Measurements from ENCODE around the gene COQ8B. TPM values are rescaled to one million over a fixed set of nuclear protein-coding genes. Genes with fewer than 3 reads are reported as not detected.
"Not testable (repeated sequence)": the region's sequence is repeated elsewhere in the genome, so short reads cannot be mapped to it uniquely, and the experiment has no call there.

The COQ8B gene
- total RNA-seq, 1 donor from 2014 or later = 24.0 TPM

- peak; percentile 94 for TF ChIP-seq CTCF (IDR thresholded peaks at IDR 0.05; ENCODE audit: borderline replicate concordance)
Measured at GRCh38 chr19:40662925-40663694, 53.6 kb downstream of the COQ8B start.

GRCh38 chr19:40661616-40662015 is 55.1 kb downstream of the COQ8B start:
- no peak for DNase-seq
- Histone ChIP-seq H3K27me3 (ENCODE audit: low read depth) (no peaks in the 10 kb centered on the region), H3K36me3 (no peaks in the 10 kb centered on the region), H3K9me3 (replicated peaks) (no peaks in the 10 kb centered on the region), H3K4me1 (peaks cover 21% of the 10 kb centered on the region), H3K4me3 (no peak overlapping the region), H3K27ac (replicated peaks) (no peak overlapping the region)
- intact Hi-C loops (cut with micrococcal nuclease) = loop anchor here (10.0 kb wide), 1 partner anchor 153 kb away; no protein-coding TSS in a partner anchor
- TF ChIP-seq CTCF (IDR thresholded peaks at IDR 0.05; ENCODE audit: borderline replicate concordance) = no peak

More at GRCh38 chr19:40662925-40663694, 53.6 kb downstream of the COQ8B start:
- intact Hi-C loops (cut with micrococcal nuclease) = loop anchor here (10.0 kb wide), 1 partner anchor 152 kb away; no protein-coding TSS in a partner anchor
- Histone ChIP-seq H3K27ac (replicated peaks) (peak overlapping the region; percentile 97), H3K36me3 (peaks cover 8% of the 10 kb centered on the region), H3K27me3 (ENCODE audit: low read depth) (no peaks in the 10 kb centered on the region), H3K4me1 (peaks cover 21% of the 10 kb centered on the region), H3K9me3 (replicated peaks) (no peaks in the 10 kb centered on the region), H3K4me3 (peak overlapping the region; percentile 81)
- DNase-seq = peak; percentile 92

GRCh38 chr19:40659566-40659965 is 57.1 kb downstream of the COQ8B start:
- Histone ChIP-seq H3K27me3 (ENCODE audit: low read depth) (no peaks in the 10 kb centered on the region), H3K27ac (replicated peaks) (no peak overlapping the region), H3K36me3 (no peaks in the 10 kb centered on the region), H3K9me3 (replicated peaks) (no peaks in the 10 kb centered on the region), H3K4me3 (no peak overlapping the region), H3K4me1 (peaks cover 21% of the 10 kb centered on the region)
- intact Hi-C loops (cut with micrococcal nuclease) = loop anchor here (5.0 kb wide), 1 partner anchor 93 kb away; the partner anchor contains the start of genes ACTMAP and SNRPA
- DNase-seq = no peak
- TF ChIP-seq CTCF (IDR thresholded peaks at IDR 0.05; ENCODE audit: borderline replicate concordance) = no peak

- DNase-seq = no peak
- peaks cover 18% of the 10 kb centered on the region for H3K4me1 ChIP-seq
- H3K27ac ChIP-seq (replicated peaks) = no peak overlapping the region
- H3K9me3 ChIP-seq (replicated peaks) = no peaks in the 10 kb centered on the region
- H3K27me3 ChIP-seq (ENCODE audit: low read depth) = no peaks in the 10 kb centered on the region
- H3K36me3 ChIP-seq = no peaks in the 10 kb centered on the region
- no peak for TF ChIP-seq CTCF (IDR thresholded peaks at IDR 0.05; ENCODE audit: borderline replicate concordance)
- H3K4me3 ChIP-seq = no peak overlapping the region
- intact Hi-C loops (cut with micrococcal nuclease) = loop anchor here (5.0 kb wide), 1 partner anchor 93 kb away; the partner anchor contains the start of genes ACTMAP and SNRPA
Measured at GRCh38 chr19:40659116-40659515, 57.6 kb downstream of the COQ8B start.

GRCh38 chr19:40658031-40658430 is 58.7 kb downstream of the COQ8B start:
- TF ChIP-seq CTCF (IDR thresholded peaks at IDR 0.05; ENCODE audit: borderline replicate concordance) = no peak
- H3K27ac ChIP-seq (replicated peaks) = no peak overlapping the region
- no peak overlapping the region for H3K4me3 ChIP-seq
- H3K36me3 ChIP-seq = no peaks in the 10 kb centered on the region
- no peaks in the 10 kb centered on the region for H3K9me3 ChIP-seq (replicated peaks)
- peaks cover 11% of the 10 kb centered on the region for H3K4me1 ChIP-seq
- intact Hi-C loops (cut with micrococcal nuclease) = loop anchor here (5.0 kb wide), 1 partner anchor 94 kb away; the partner anchor contains the start of genes ACTMAP and SNRPA
- H3K27me3 ChIP-seq (ENCODE audit: low read depth) = no peaks in the 10 kb centered on the region
- DNase-seq = no peak

- peaks cover 26% of the 10 kb centered on the region for H3K4me1 ChIP-seq
- not testable (repeated sequence) for H3K9me3 ChIP-seq (replicated peaks); H3K36me3 ChIP-seq; H3K27ac ChIP-seq (replicated peaks); DNase-seq; H3K4me3 ChIP-seq; H3K27me3 ChIP-seq (ENCODE audit: low read depth)
- intact Hi-C loops (cut with micrococcal nuclease) = loop anchor here (5.0 kb wide), 1 partner anchor 97 kb away; the partner anchor contains the start of genes ACTMAP and SNRPA
Measured at GRCh38 chr19:40655684-40656083, 61.0 kb downstream of the COQ8B start.

GRCh38 chr19:40652303-40652702 is 64.4 kb downstream of the COQ8B start:
- DNase-seq; H3K27me3 ChIP-seq (ENCODE audit: low read depth); H3K4me3 ChIP-seq; intact Hi-C loops (cut with micrococcal nuclease); H3K9me3 ChIP-seq (replicated peaks); H3K36me3 ChIP-seq: not testable (repeated sequence)
- Histone ChIP-seq H3K27ac (replicated peaks) (peak overlapping the region; percentile 44), H3K4me1 (peaks cover 31% of the 10 kb centered on the region)
